ENCODE results near the gene CDC5L. TPM values are rescaled to one million over a fixed set of nuclear protein-coding genes. Genes with fewer than 3 reads are reported as not detected.

The CDC5L gene
- total RNA-seq, 1 donor from 2014 or later: 27.3 TPM

DNA sequence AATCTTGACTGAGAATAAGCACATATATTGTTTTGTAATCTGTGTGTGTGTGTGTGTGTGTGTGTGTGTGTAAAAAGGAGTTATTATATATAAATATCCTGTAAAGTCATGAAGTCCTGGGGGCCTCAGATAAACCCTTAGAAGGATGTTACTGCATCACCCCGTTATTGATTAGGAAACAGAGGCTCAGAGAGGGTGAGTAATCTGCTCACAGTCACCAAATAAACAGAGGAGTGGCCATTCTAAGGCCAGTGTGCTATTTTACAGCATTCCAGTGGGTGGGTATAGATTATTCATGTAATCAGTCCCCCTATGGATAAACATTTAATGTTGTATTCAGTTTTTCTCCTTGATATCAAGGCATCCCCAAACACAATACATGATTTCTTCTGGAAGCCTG, 87.1 kb downstream of the CDC5L start:
- no peak for DNase-seq (ENCODE audit: low read depth)

GRCh38 chr6:44475417-44475778, 87.9 kb downstream of the CDC5L start:
- no peak for DNase-seq (ENCODE audit: low read depth)

- peak; percentile 64 for DNase-seq (ENCODE audit: low read depth)
Measured at GRCh38 chr6:44475779-44476434, 88.4 kb downstream of the CDC5L start.

- no peak for DNase-seq (ENCODE audit: low read depth)
Measured at GRCh38 chr6:44476849-44477248, 89.3 kb downstream of the CDC5L start.

DNA sequence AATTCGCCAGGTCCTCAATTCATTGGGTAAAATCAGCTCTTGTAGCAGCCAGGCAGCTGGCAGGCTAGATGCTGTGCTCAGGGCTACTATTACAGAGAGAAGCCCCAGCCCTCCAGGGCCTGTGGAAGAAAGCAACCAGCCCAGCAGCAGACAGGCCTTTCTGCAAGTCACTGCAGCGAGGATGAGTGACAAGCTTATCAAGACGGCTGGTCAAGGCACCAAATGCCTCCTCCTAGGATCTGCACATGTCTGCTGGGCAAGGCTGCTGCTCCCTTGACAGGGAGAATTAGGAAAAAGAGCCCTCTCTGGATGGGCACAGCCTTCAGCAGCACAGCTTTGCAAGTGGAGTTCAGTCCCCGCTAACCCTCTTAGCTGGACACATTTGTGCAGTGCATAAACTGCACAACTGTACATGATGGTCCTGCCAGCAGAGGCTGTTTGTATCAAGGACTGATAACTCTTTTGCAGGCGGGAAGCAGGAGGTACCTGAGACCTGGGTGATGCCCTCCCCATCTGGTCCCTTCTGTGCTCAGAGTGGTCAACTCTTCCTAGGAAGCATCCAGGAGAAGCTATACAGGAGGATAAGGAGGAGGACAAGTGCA, 89.9 kb downstream of the CDC5L start:
- DNase-seq (ENCODE audit: low read depth): no peak

DNA sequence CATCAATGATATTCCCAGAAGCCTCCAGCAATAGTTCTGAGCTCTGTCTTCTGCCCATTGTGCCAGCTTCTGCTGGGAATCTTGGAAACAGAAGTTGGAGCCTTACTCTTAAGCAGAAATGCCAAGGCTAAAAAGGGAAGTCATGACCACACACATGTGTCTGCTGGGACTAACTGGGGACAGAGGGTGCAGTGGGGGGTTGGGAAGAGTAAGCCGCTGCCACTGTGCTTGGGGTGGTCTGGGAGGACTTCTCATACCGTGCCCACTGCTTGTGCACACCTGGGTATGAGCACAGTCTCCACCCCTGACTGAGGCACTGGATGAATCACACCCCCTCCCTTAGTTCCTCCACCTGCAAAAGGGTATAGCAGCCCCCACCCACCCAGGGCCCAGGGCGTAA, 90.7 kb downstream of the CDC5L start:
- DNase-seq (ENCODE audit: low read depth): no peak

- no peak for DNase-seq (ENCODE audit: low read depth)
Measured at GRCh38 chr6:44478591-44479254, 91.2 kb downstream of the CDC5L start.

- DNase-seq (ENCODE audit: low read depth): no peak
Measured at GRCh38 chr6:44480097-44480541, 92.6 kb downstream of the CDC5L start.

GRCh38 chr6:44481056-44481455, 93.5 kb downstream of the CDC5L start:
- DNase-seq (ENCODE audit: low read depth): no peak

GRCh38 chr6:44481760-44482159, 94.3 kb downstream of the CDC5L start:
- DNase-seq (ENCODE audit: low read depth): no peak

GRCh38 chr6:44485601-44486401, 98.3 kb downstream of the CDC5L start:
- no peak for DNase-seq (ENCODE audit: low read depth)

DNA sequence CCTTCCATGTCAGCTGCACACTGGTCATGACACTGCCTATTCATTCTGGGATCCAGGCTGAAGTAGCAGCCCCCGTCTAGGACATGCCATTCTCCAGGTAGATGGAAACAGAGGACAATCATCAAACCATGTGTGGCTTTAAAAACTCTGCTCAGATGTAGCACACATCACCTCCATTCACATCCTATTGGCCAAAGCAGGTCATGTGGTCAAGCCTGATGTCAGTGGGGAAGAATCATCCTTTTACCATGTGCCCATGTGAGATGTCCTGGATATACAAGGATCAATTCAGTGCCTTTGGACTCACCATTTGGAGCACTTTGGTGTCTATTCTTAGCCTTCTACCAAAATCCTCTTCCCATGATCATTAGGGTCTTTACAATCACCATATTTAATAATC, 99.5 kb downstream of the CDC5L start:
- DNase-seq (ENCODE audit: low read depth): no peak

DNA sequence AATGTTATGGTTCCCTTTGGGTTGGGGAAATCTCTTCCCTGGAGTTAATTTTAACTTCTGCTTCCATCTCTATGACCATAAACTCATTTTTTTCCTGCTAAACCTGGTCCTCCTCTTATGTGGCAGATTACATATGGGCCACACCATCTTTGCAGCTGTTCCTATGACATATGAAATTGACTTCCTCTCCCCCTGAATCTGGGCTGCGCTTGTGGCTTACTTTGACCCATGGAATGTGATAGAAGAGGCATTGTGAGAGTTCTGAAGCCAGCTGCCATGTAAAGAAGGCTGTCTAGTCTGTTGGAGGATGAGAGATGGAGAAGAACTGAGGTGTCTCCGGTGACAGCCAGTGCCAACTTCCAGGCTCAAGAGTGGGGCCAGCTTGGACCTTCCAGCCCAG, 100.1 kb downstream of the CDC5L start:
- DNase-seq (ENCODE audit: low read depth): no peak

DNA sequence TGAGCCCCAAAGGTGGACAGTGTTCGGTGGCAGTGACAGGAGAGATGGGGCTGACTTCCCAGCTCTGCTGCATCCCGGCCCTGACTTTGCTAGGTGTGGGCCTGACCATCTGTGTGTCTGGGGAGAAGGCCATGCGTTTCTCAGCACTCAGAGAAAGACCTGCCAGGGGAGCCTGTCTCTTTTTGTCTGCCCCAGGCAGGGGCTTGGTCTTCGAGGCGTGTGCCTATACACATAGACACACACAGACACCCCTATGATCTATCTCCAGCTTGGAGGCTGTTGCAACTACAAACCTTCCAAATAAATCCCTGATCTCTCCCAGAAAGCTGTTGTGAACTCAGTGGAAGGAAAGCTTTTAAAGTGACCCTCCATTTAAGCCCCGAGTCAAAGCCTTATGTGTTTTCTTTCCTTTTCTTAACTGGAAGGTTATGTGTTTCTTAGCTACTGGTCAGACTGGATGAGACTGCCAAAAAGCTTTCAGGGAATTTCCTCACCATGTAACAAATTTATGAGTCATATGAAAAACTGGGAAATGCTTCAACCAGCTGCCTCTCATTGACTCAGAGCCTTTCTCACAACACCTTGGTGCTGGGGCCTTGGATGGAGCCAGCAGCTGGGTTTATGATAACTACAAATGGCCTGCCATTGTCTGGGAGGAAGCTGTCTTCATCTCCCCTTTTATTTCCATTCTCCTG, 102.6 kb downstream of the CDC5L start:
- peak; percentile 99 for DNase-seq (ENCODE audit: low read depth)

GRCh38 chr6:44493132-44493531, 105.6 kb downstream of the CDC5L start:
- no peak for DNase-seq (ENCODE audit: low read depth)

GRCh38 chr6:44493593-44493992, 106.1 kb downstream of the CDC5L start:
- DNase-seq (ENCODE audit: low read depth): no peak

GRCh38 chr6:44494011-44494501, 106.5 kb downstream of the CDC5L start:
- DNase-seq (ENCODE audit: low read depth): peak; percentile 75

- DNase-seq (ENCODE audit: low read depth): no peak
Measured at GRCh38 chr6:44495036-44495901, 107.8 kb downstream of the CDC5L start.

- no peak for DNase-seq (ENCODE audit: low read depth)
Measured at GRCh38 chr6:44496665-44497369, 109.3 kb downstream of the CDC5L start.

GRCh38 chr6:44497807-44498206, 110.3 kb downstream of the CDC5L start:
- no peak for DNase-seq (ENCODE audit: low read depth)

Data from renal cortical epithelial cell (primary cell).